Thyroid gland (tissue), 4 donors: ENCODE results near the gene POLR1H. TPM values are rescaled to one million over a fixed set of nuclear protein-coding genes. Genes with fewer than 3 reads are reported as not detected.

Source experiments
- DNase-seq, 2 donors: peaks; one replicate each; pipeline ENCODE4 v3.0.0-alpha.2; 2019
- H3K27ac ChIP-seq, 3 donors: fragments of 200-600 bp; sonication (generic); 1 replicate in 2 of 3; 2 replicates in 1 of 3; pipeline ENCODE4 v1.5.1; 2016 to 2019; ENCODE audit warnings: mild to moderate bottlenecking in 1 of 3, moderate library complexity in 1 of 3
- H3K27me3 ChIP-seq: fragments of 200-600 bp; sonication (generic); one replicate; pipeline ENCODE4 v1.5.1; 2019
- H3K36me3 ChIP-seq, 2 donors: fragments of 200-600 bp; sonication (generic); one replicate each; pipeline ENCODE4 v1.5.1; 2016 to 2019
- H3K4me1 ChIP-seq, 2 donors: fragments of 200-600 bp; sonication (generic); one replicate each; pipeline ENCODE4 v1.5.1; 2017 to 2019
- H3K4me3 ChIP-seq, 3 donors: fragments of 200-600 bp; sonication (generic); replicated peaks in 1 of 3; 1 replicate in 2 of 3; 2 replicates in 1 of 3; pipeline ENCODE4 v1.5.1; 2016; ENCODE audit warnings: mild to moderate bottlenecking in 1 of 3
- H3K9me3 ChIP-seq: fragments of 200-600 bp; sonication (generic); one replicate; pipeline ENCODE4 v1.5.1; 2017
- POLR2A ChIP-seq, 2 donors: fragments of 450-650 bp; IDR thresholded peaks; one replicate each; pipeline ENCODE4 v1.6.1; 2017; ENCODE audit warnings: antibody characterized with exemption in 2 of 2, mild to moderate bottlenecking in 2 of 2, moderate library complexity in 1 of 2
- WGBS, 2 donors: methylation state at CpG; one replicate each; pipeline ENCODE4 v1.1.5; 2017; 5-methylcytosine and 5-hydroxymethylcytosine counted together
- intact Hi-C: fragments of 100-400 bp; cut with DNase I; formaldehyde crosslinking; loops from one replicate; pipeline ENCODE4 v1.15.1; 2023
- total RNA-seq, 4 donors: library from RNA; depleted of rRNA; stranded (reverse); fragments of >200 nt; gene quantifications; one replicate each; pipeline ENCODE4 v1.2.3, GENCODE V29; 2016
- TF ChIP-seq, protein P1 (sequence below), 6 experiments: fragments of 200-600 bp in 3 of 6; fragments of 450-650 bp in 3 of 6; sonication (generic) in 3 of 6; IDR thresholded peaks; one replicate each; pipeline ENCODE4 v1.5.1; 2016 to 2019; ENCODE audit warnings: antibody characterized with exemption in 6 of 6, mild to moderate bottlenecking in 2 of 6, inconsistent platforms in 1 of 6, moderate library complexity in 1 of 6

The POLR1H gene
- total RNA-seq, 4 donors from 2014 or later = 9.3 to 26.5 (median 12.2) TPM

DNA sequence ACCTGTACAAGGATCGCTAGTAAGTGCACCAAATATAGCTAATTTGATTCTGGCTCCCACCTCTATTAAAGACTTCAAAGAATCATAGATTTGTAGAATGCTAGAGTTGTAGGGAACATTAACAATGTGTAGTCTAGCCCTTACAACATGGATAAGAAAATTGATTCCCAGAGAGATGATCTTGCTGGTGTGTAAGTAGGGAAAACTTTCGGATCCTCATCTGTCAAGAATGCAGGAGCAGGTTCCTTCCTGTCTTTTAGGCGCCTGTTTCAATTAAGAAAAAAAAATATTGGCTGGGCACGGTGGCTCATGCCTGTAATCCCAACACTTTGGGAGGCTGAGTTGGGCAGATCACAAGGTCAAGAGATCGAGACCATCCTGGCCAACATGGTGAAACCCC is 26.8 kb downstream of the POLR1H start:
- TF ChIP-seq POLR2A (IDR thresholded peaks at IDR 0.05) = no peak
- TF ChIP-seq, protein P1, sequence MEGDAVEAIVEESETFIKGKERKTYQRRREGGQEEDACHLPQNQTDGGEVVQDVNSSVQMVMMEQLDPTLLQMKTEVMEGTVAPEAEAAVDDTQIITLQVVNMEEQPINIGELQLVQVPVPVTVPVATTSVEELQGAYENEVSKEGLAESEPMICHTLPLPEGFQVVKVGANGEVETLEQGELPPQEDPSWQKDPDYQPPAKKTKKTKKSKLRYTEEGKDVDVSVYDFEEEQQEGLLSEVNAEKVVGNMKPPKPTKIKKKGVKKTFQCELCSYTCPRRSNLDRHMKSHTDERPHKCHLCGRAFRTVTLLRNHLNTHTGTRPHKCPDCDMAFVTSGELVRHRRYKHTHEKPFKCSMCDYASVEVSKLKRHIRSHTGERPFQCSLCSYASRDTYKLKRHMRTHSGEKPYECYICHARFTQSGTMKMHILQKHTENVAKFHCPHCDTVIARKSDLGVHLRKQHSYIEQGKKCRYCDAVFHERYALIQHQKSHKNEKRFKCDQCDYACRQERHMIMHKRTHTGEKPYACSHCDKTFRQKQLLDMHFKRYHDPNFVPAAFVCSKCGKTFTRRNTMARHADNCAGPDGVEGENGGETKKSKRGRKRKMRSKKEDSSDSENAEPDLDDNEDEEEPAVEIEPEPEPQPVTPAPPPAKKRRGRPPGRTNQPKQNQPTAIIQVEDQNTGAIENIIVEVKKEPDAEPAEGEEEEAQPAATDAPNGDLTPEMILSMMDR (IDR thresholded peaks at IDR 0.05) = no peak
- no peak overlapping the region for H3K4me3 ChIP-seq
- H3K27ac ChIP-seq = no peak overlapping the region
- no peaks in the 10 kb centered on the region for H3K36me3 ChIP-seq
- H3K9me3 ChIP-seq = no peaks in the 10 kb centered on the region
- intact Hi-C loops = no loop called here
- no peak for DNase-seq
- no peaks in the 10 kb centered on the region for H3K4me1 ChIP-seq
- WGBS, 2 donors = 78 to 79% methylated on average over 5 of the region's 5 CpGs
- peaks cover 4% of the 10 kb centered on the region for H3K27me3 ChIP-seq

DNA sequence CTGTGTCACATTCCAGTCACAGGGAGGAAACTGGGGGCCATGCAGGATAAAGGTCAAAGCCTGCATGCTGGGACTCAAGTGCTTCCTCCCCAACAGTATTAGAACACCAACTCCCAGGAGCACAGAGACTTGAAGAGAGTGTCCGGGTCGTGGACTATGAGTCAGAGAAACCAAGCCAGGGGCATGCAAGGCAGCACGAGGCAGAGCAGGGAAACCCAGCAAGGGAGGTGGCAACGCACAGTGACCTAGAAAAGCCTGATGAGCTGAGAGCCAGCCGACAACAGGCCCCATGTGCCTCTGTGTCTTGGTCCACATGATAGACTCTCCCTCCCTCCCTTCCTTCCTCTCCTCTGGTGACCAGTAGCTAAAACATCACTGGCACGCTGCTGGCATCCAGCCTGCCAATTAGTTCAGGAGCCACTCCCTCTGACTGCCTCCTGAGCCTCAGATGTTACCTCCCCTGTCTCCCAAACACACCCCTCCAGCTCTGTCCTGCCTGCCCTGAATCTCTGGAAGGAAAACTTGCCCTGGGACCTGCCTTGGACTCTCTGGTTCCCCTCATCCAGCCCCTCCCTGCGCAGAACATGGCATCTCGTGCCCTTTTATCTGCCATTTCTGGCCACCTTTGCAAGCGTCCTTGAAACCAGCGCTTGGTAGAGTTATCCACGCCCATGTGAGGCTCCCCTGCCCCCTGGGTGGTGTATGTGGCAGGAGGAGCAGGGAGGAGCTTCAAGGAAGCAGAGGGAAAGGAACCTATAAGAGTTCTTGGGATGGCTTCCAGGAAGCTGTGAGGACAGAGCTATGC is 30.7 kb downstream of the POLR1H start:
- TF ChIP-seq, protein P1 (IDR thresholded peaks at IDR 0.05) = no peak
- TF ChIP-seq POLR2A (IDR thresholded peaks at IDR 0.05) = no peak
- intact Hi-C loops = no loop called here
- Histone ChIP-seq H3K36me3 (no peaks in the 10 kb centered on the region), H3K27me3 (peaks cover 4% of the 10 kb centered on the region), H3K4me1 (no peaks in the 10 kb centered on the region), H3K9me3 (no peaks in the 10 kb centered on the region), H3K4me3 (no peak overlapping the region), H3K27ac (peak overlapping the region in 1 of 3 donors; percentile 12)
- WGBS, 2 donors = 44 to 45% methylated on average over 11 of the region's 11 CpGs
- DNase-seq = peak; percentile 37 to 72

DNA sequence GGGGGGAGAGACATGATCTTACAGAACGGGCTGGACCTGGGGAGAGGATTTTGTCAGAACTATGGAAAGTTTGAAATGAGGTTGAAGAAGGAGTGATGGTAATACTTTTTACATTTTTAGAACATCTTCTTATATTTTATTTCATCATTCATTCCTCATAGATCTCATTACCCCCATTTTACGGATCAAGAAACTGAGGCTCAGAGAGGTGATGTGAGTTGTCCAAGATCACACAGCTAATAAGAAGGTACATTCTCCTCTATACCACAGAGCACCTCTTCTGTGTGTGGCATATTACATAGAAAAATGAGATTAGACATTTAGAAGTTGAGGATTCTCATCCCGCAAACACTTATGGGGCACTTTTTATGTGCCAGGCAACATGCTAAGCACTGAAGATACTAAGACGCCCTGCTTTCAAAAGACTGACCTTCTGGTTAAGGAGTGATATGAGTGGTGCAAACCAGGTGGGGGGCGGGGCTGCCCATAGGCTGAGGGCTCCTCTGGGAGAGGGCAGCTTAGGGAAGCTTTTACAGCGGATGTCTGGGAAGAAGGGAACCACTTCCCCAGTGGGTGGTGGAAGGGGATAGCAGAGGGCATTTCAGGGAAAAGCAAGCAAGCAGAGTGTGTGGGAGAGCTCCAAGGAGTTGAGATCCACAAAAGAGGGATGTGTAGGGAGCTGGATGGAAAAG is 31.9 kb downstream of the POLR1H start:
- intact Hi-C loops = no loop called here

DNA sequence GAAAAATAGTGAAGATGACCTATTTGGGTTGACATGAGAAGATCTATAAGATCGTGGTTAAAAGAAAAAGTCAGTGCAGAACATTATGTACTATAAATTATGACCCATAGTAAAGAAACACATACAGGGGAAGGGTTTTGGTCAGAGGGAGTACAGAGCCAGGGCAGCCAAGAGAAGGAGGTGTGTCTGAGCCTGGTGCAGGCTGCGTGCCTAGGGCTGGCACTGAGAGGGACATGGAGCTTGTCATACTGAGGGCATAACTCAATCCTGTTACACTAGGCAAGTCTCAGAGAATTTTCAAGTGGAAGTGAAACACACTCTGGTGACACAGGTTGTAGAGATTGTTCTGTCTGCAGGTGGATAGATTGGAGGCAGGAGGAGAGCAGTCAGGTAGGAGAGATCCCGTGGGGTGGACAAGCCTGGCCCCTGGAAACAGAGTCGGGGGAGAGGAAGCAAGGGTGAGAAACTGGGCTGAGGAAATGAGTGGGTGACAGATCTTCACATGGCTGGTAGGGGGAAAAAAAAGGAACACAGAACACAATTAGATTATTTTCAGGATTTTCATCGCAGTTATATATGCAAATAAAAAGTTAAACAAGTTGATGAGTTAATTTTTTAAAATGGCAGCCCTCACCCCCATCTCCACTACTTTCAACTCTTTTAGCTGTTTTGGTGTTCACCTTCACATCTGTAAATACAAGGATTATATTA is 33.0 kb downstream of the POLR1H start:
- no peaks in the 10 kb centered on the region for H3K27me3 ChIP-seq
- no peaks in the 10 kb centered on the region for H3K4me1 ChIP-seq
- H3K36me3 ChIP-seq = no peaks in the 10 kb centered on the region
- no peaks in the 10 kb centered on the region for H3K9me3 ChIP-seq
- TF ChIP-seq POLR2A (IDR thresholded peaks at IDR 0.05) = no peak
- intact Hi-C loops = no loop called here
- no peak for DNase-seq
- 75 to 78% methylated on average over 4 to 5 of the region's 5 CpGs for WGBS, 2 donors
- H3K4me3 ChIP-seq = no peak overlapping the region
- H3K27ac ChIP-seq = no peak overlapping the region

More for the DNA sequence above, 31.9 kb downstream of the POLR1H start:
- H3K27ac ChIP-seq = no peak overlapping the region
- DNase-seq = no peak
- TF ChIP-seq, protein P1 (IDR thresholded peaks at IDR 0.05) = no peak
- no peak for TF ChIP-seq POLR2A (IDR thresholded peaks at IDR 0.05)
- WGBS, 2 donors = 61 to 77% methylated on average over 6 of the region's 6 CpGs
- no peaks in the 10 kb centered on the region for H3K9me3 ChIP-seq
- H3K4me1 ChIP-seq = no peaks in the 10 kb centered on the region
- H3K36me3 ChIP-seq = no peaks in the 10 kb centered on the region
- no peaks in the 10 kb centered on the region for H3K27me3 ChIP-seq
- H3K4me3 ChIP-seq = no peak overlapping the region

GRCh38 chr6:30096829-30097228 is 35.8 kb downstream of the POLR1H start:
- no peaks in the 10 kb centered on the region for H3K27me3 ChIP-seq
- no peaks in the 10 kb centered on the region for H3K9me3 ChIP-seq
- H3K4me1 ChIP-seq = peaks cover 14% of the 10 kb centered on the region in 2 donors
- H3K4me3 ChIP-seq = no peak overlapping the region
- no peak for DNase-seq
- no peaks in the 10 kb centered on the region for H3K36me3 ChIP-seq
- intact Hi-C loops = no loop called here
- TF ChIP-seq, protein P1 (IDR thresholded peaks at IDR 0.05) = no peak
- no peak for TF ChIP-seq POLR2A (IDR thresholded peaks at IDR 0.05)
- no peak overlapping the region for H3K27ac ChIP-seq
- WGBS, 2 donors = 51 to 64% methylated on average over 1 of the region's 1 CpG
